ENCODE results near the gene FAM76B.

GRCh38 chr11:95799546-95799945, 10.0 kb upstream of the FAM76B start:
- TF ChIP-seq CTCF (IDR thresholded peaks at IDR 0.05) (no peak), POLR2A (IDR thresholded peaks at IDR 0.05) (no peak)
